Measurements from ENCODE around the gene DNAJC4.

DNAJC4 gene

GRCh38 chr11:64229744-64230170 lies 591 bp upstream of the DNAJC4 start:
- DNase-seq (ENCODE audit: low read depth): no peak

GRCh38 chr11:64230985-64231365 lies 627 bp downstream of the DNAJC4 start:
- DNase-seq (ENCODE audit: low read depth): no peak

DNA sequence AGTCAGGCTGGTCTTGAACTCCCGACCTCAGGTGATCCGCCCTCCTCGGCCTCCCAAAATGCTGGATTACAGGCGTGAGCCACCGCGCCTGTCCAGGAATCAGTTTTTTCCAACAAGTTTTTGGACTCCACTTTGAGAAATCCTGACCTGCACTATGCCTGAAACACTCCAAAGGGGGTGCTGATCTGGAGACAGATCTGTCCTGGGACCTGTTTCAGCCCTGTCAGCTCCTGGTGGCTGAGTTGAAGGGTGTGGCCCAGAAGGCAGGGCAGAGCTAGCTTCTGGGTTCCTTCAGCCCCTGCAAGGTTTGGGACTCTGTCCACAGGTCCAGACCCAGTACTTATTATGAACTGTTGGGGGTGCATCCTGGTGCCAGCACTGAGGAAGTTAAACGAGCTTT lies 1.2 kb downstream of the DNAJC4 start:
- no peak for DNase-seq (ENCODE audit: low read depth)

GRCh38 chr11:64232182-64232966 lies 2.0 kb downstream of the DNAJC4 start:
- DNase-seq (ENCODE audit: low read depth): no peak

DNA sequence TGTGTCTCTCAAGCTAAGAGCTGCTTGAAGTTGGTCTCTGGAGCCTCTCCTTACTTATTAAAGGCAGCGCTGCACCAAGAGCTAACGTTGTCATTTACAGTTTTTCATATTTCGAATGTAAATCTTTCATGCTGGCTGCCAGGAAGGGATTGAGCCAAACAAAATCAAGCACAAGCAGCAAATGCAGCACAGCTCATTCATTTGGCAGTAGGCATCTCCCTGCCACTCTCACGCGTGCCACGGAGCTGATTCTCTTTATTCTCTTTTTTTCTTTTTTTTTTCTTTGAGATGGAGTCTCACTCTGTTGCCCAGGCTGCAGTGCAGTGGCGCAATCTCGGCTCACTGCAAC lies 2.6 kb downstream of the DNAJC4 start:
- no peak for DNase-seq (ENCODE audit: low read depth)

GRCh38 chr11:64233913-64234586 lies 3.7 kb downstream of the DNAJC4 start, which contains the start of gene VEGFB:
TSS of gene VEGFB (plus strand) at chr11:64234584. CDS start at chr11:64234834, 250 bp downstream.
- no peak for DNase-seq (ENCODE audit: low read depth)

DNA sequence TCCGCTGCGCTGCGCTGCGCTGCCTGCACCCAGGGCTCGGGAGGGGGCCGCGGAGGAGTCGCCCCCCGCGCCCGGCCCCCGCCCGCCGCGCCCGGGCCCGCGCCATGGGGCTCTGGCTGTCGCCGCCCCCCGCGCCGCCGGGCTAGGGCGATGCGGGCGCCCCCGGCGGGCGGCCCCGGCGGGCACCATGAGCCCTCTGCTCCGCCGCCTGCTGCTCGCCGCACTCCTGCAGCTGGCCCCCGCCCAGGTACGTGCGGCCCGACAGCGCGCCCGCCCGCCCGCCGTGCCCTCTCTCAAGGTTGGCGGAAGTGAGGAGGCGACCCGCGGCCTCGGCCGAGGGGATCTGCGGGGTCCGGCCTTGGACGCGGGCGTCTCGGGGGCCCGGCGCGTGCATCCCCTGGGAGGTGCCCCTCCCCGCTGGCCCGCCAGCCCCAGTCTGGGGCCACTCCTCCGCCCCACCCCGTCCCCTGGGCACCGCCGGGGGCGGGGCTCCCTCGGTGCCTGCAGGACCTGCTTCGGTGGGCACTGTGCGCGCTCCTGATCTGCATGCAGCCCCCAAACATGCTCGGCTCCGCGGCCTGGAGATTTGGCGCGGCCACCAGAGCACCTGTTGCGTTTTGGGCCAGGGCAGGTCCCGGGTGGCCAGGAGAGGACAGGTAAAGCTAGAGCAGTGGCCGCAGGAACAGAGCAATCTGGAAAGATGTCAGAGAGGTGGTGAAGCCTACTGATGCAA lies 4.5 kb downstream of the DNAJC4 start:
- DNase-seq (ENCODE audit: low read depth): no peak

- no peak for DNase-seq (ENCODE audit: low read depth)
Observed at GRCh38 chr11:64235437-64236161, 5.3 kb downstream of the DNAJC4 start.

- DNase-seq (ENCODE audit: low read depth): no peak
Observed at GRCh38 chr11:64237484-64237951, 7.2 kb downstream of the DNAJC4 start.

GRCh38 chr11:64238076-64238475 lies 7.7 kb downstream of the DNAJC4 start:
- DNase-seq (ENCODE audit: low read depth): no peak

GRCh38 chr11:64238999-64239398 lies 8.7 kb downstream of the DNAJC4 start:
- DNase-seq (ENCODE audit: low read depth): no peak

- no peak for DNase-seq (ENCODE audit: low read depth)
Observed at GRCh38 chr11:64239662-64240434, 9.5 kb downstream of the DNAJC4 start.

- DNase-seq (ENCODE audit: low read depth): peak; percentile 97
Observed at GRCh38 chr11:64240435-64241240, 10.3 kb downstream of the DNAJC4 start, which contains the start of gene FKBP2. TSS of gene FKBP2 (plus strand) at chr11:64241095. CDS start at chr11:64242388, 1,293 bp downstream.

DNA sequence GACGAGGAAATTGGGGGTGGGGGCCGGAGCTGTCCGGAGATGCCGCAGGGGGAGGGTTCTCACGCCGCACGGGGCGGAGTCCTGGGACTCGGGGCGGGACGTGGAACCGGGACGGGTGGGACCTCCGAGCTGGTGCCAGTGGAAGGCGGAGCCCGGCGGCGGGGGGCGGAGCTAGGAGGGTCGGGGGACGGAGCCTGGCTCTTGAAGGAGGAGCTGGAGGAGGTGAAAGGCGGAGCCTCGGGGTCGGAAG lies 10.8 kb downstream of the DNAJC4 start:
- DNase-seq (ENCODE audit: low read depth): peak; percentile 99

DNA sequence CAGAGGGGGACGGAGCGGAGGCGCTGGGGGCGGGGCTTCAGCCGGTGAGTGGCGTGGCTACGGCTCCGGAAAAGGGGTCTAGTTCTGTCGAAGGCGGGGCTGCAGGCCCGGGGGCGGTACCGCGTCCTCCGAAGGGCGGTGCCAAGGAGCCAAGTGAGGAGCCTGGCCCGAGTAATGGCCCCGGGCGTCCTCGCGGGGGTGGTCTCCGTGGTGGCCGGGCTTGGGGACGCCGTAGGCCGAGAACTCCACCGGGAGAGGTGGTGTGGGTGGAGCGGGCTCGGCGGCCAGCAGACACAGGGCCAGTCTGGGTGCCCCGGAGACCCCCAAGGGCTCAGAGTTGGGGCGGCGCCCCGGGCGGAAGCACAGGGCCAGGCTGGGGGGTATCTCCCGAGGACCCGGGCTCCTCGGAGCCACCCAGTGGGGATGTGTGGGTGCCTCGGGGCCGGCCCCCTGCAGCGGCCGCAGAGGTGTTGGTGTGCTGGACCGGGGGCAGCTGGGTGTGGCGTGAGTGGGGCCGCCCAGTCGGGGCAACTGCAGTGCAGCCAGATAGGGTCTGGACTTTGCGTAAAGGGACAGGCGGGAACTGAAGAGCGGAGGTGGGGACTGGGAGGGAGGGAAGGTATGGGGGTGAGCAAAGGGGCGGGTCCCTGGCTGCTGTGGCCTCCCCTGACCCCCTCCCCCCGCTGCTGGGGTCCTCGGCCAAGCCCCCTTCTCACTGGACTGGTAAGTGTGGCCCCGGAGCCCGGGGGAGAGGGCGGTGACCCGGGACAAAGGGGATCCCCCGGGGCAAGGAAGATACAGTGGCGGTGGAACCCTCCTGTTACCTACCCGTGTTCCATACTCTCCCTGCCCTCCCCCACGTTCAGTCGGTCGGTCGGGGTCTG lies 11.4 kb downstream of the DNAJC4 start:
- DNase-seq (ENCODE audit: low read depth): peak; percentile 42

GRCh38 chr11:64243236-64243854 lies 13.0 kb downstream of the DNAJC4 start:
- no peak for DNase-seq (ENCODE audit: low read depth)

DNA sequence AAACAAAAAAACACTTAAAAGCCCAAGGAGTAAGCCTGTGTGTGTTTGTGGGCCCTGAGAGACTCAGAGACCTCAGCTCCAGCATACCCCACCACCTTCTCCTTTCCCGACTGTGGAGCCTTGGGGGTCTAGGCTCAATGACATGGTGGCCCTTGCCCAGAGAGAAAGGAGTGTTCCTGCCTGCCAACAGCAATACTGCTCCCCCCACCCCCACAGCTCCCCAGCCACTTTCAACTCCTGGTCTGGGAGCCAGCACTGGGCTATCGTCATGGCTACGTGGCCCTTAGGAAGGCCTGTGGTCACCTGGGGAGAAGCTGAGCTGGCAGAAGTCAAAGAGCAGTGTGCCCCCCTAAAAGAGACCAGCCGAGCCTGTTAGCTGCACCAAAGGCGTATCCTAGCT lies 13.8 kb downstream of the DNAJC4 start:
- DNase-seq (ENCODE audit: low read depth): no peak

- no peak for DNase-seq (ENCODE audit: low read depth)
Observed at GRCh38 chr11:64244966-64245365, 14.6 kb downstream of the DNAJC4 start.

- no peak for DNase-seq (ENCODE audit: low read depth)
Observed at GRCh38 chr11:64245401-64245796, 15.1 kb downstream of the DNAJC4 start.

All from iris pigment epithelial cell (primary cell).